Activated CD4-positive, alpha-beta memory T cell treated with anti-CD3 and anti-CD28 coated beads, Interleukin-2, amount 10 ng/mL, durations not matched to agents 7 days and 5 days (primary cell): ENCODE results near the gene KIF3B. TPM values are rescaled to one million over a fixed set of nuclear protein-coding genes. Genes with fewer than 3 reads are reported as not detected.
"Not testable (repeated sequence)": the region's sequence is repeated elsewhere in the genome, so short reads cannot be mapped to it uniquely, and the experiment has no call there.

Experiments used
- CTCF ChIA-PET: fragments of 350-600 bp; sonication (Branson Sonifier 250); formaldehyde crosslinking; loops from one replicate; lab custom pipeline; 2021; ENCODE audit warnings: antibody characterized with exemption, inconsistent platforms; lab: Charles Lee
- POLR2A ChIA-PET: fragments of 350-600 bp; sonication (Branson Sonifier 250); formaldehyde crosslinking; loops from one replicate; lab custom pipeline; 2021; ENCODE audit warnings: antibody characterized with exemption; lab: Charles Lee
- DNase-seq: peaks from one replicate; pipeline ENCODE4 v3.0.0-alpha.2; 2020
- H3K27ac Mint-ChIP-seq: one replicate; pipeline ENCODE4 v1.8.0; 2021; ENCODE audit warnings: mild to moderate bottlenecking, mixed read lengths
- H3K27me3 Mint-ChIP-seq: one replicate; pipeline ENCODE4 v1.8.0; 2021; ENCODE audit warnings: mixed read lengths
- H3K36me3 Mint-ChIP-seq: one replicate; pipeline ENCODE4 v1.8.0; 2021; ENCODE audit warnings: low read depth, mixed read lengths
- H3K4me1 Mint-ChIP-seq: one replicate; pipeline ENCODE4 v1.8.0; 2021; ENCODE audit warnings: mixed read lengths
- H3K4me3 Mint-ChIP-seq: one replicate; pipeline ENCODE4 v1.8.0; 2021; ENCODE audit warnings: mild to moderate bottlenecking, mixed read lengths
- H3K9me3 Mint-ChIP-seq: one replicate; pipeline ENCODE4 v1.8.0; 2021; ENCODE audit warnings: mixed read lengths
- total RNA-seq, 2 experiments: library from RNA; stranded (reverse); gene quantifications; one replicate each; pipeline ENCODE4 v1.2.3, GENCODE V29; 2021

The KIF3B gene
- total RNA-seq, 2 experiments from 2014 or later: 23.1 to 23.4 TPM

GRCh38 chr20:32289299-32289660, 11.8 kb downstream of the KIF3B start:
- H3K36me3 Mint-ChIP-seq: peaks cover 25% of the 10 kb centered on the region
- H3K27me3 Mint-ChIP-seq, CTCF ChIA-PET, H3K27ac Mint-ChIP-seq, H3K9me3 Mint-ChIP-seq, H3K4me3 Mint-ChIP-seq, POLR2A ChIA-PET, DNase-seq: not testable (repeated sequence)
- H3K4me1 Mint-ChIP-seq: peaks cover 42% of the 10 kb centered on the region

- peaks cover 23% of the 10 kb centered on the region for H3K36me3 Mint-ChIP-seq
- no peaks in the 10 kb centered on the region for H3K9me3 Mint-ChIP-seq
- CTCF ChIA-PET: no interaction called here
- H3K4me3 Mint-ChIP-seq: no peak overlapping the region
- POLR2A ChIA-PET: no interaction called here
- H3K27ac Mint-ChIP-seq: no peak overlapping the region
- peaks cover 37% of the 10 kb centered on the region for H3K4me1 Mint-ChIP-seq
- no peaks in the 10 kb centered on the region for H3K27me3 Mint-ChIP-seq
- DNase-seq: no peak
These were observed 12.4 kb downstream of the KIF3B start for GRCh38 chr20:32289661-32290431.

- no peak overlapping the region for H3K27ac Mint-ChIP-seq
- no peak for DNase-seq
- H3K9me3 Mint-ChIP-seq: no peaks in the 10 kb centered on the region
- no peaks in the 10 kb centered on the region for H3K27me3 Mint-ChIP-seq
- H3K36me3 Mint-ChIP-seq: peaks cover 22% of the 10 kb centered on the region
- ChIA-PET POLR2A (interaction anchor here (0.6 to 1.4 kb wide), 2 partner anchors 33 to 67 kb away, joined by 3 to 4 read pairs; partner anchors contain the start of gene ASXL1), CTCF (no interaction called here)
- H3K4me3 Mint-ChIP-seq: no peak overlapping the region
- H3K4me1 Mint-ChIP-seq: peaks cover 23% of the 10 kb centered on the region
These were observed 13.7 kb downstream of the KIF3B start for GRCh38 chr20:32291166-32291565.

GRCh38 chr20:32292548-32292947, 15.1 kb downstream of the KIF3B start:
- DNase-seq: no peak
- no peaks in the 10 kb centered on the region for H3K9me3 Mint-ChIP-seq
- H3K27ac Mint-ChIP-seq: no peak overlapping the region
- H3K27me3 Mint-ChIP-seq: no peaks in the 10 kb centered on the region
- H3K4me1 Mint-ChIP-seq: peaks cover 20% of the 10 kb centered on the region
- POLR2A ChIA-PET: interaction anchor here (0.9 to 1.4 kb wide), 2 partner anchors 65 to 67 kb away, joined by 3 to 4 read pairs; partner anchors contain the start of gene ASXL1
- no peak overlapping the region for H3K4me3 Mint-ChIP-seq
- CTCF ChIA-PET: interaction anchor here (0.7 kb wide), 1 partner anchor 10 kb away, joined by 4 read pairs; no protein-coding TSS in a partner anchor
- H3K36me3 Mint-ChIP-seq: peaks cover 22% of the 10 kb centered on the region

GRCh38 chr20:32294071-32294470, 16.6 kb downstream of the KIF3B start:
- DNase-seq: no peak
- POLR2A ChIA-PET: interaction anchor here (0.9 kb wide), 2 partner anchors 8 to 17 kb away, joined by 3 to 4 read pairs; no protein-coding TSS in a partner anchor
- no peak overlapping the region for H3K4me3 Mint-ChIP-seq
- no peaks in the 10 kb centered on the region for H3K9me3 Mint-ChIP-seq
- H3K4me1 Mint-ChIP-seq: peaks cover 15% of the 10 kb centered on the region
- CTCF ChIA-PET: interaction anchor here (1.1 kb wide), 1 partner anchor 9 kb away, joined by 4 read pairs; no protein-coding TSS in a partner anchor
- H3K36me3 Mint-ChIP-seq: peaks cover 18% of the 10 kb centered on the region
- H3K27me3 Mint-ChIP-seq: no peaks in the 10 kb centered on the region
- no peak overlapping the region for H3K27ac Mint-ChIP-seq

GRCh38 chr20:32296412-32296811, 19.0 kb downstream of the KIF3B start:
- ChIA-PET POLR2A (no interaction called here), CTCF (no interaction called here)
- H3K9me3 Mint-ChIP-seq: no peaks in the 10 kb centered on the region
- H3K4me1 Mint-ChIP-seq: peaks cover 16% of the 10 kb centered on the region
- no peaks in the 10 kb centered on the region for H3K27me3 Mint-ChIP-seq
- no peak overlapping the region for H3K27ac Mint-ChIP-seq
- DNase-seq: no peak
- peaks cover 9% of the 10 kb centered on the region for H3K36me3 Mint-ChIP-seq
- no peak overlapping the region for H3K4me3 Mint-ChIP-seq

GRCh38 chr20:32296819-32297420, 19.5 kb downstream of the KIF3B start:
- ChIA-PET POLR2A (no interaction called here), CTCF (no interaction called here)
- Mint-ChIP-seq H3K27me3 (no peaks in the 10 kb centered on the region), H3K36me3 (peaks cover 13% of the 10 kb centered on the region), H3K4me1 (peaks cover 21% of the 10 kb centered on the region), H3K9me3 (no peaks in the 10 kb centered on the region), H3K4me3 (no peak overlapping the region), H3K27ac (no peak overlapping the region)
- no peak for DNase-seq

- CTCF ChIA-PET: no interaction called here
- no peak overlapping the region for H3K4me3 Mint-ChIP-seq
- POLR2A ChIA-PET: no interaction called here
These were observed 20.0 kb downstream of the KIF3B start for GRCh38 chr20:32297439-32297838.

GRCh38 chr20:32300647-32301046, 23.2 kb downstream of the KIF3B start:
- no peak for DNase-seq
- ChIA-PET POLR2A (no interaction called here), CTCF (no interaction called here)

More at GRCh38 chr20:32297439-32297838, 20.0 kb downstream of the KIF3B start:
- H3K4me1 Mint-ChIP-seq: peaks cover 26% of the 10 kb centered on the region
- H3K36me3 Mint-ChIP-seq: peaks cover 15% of the 10 kb centered on the region
- no peaks in the 10 kb centered on the region for H3K27me3 Mint-ChIP-seq
- DNase-seq: no peak
- H3K27ac Mint-ChIP-seq: no peak overlapping the region
- H3K9me3 Mint-ChIP-seq: no peaks in the 10 kb centered on the region

GRCh38 chr20:32301719-32302506, 24.5 kb downstream of the KIF3B start:
- peaks cover 17% of the 10 kb centered on the region for H3K36me3 Mint-ChIP-seq
- H3K27ac Mint-ChIP-seq: peak overlapping the region; percentile 27
- no peaks in the 10 kb centered on the region for H3K9me3 Mint-ChIP-seq
- ChIA-PET POLR2A (interaction anchor here (1.2 to 1.3 kb wide), 3 partner anchors 9 to 31 kb away, joined by 3 read pairs; no protein-coding TSS in a partner anchor), CTCF (interaction anchor here (0.6 kb wide), 1 partner anchor 10 kb away, joined by 4 read pairs; no protein-coding TSS in a partner anchor)
- no peak for DNase-seq
- peaks cover 34% of the 10 kb centered on the region for H3K4me1 Mint-ChIP-seq
- H3K27me3 Mint-ChIP-seq: no peaks in the 10 kb centered on the region
- H3K4me3 Mint-ChIP-seq: no peak overlapping the region

More at GRCh38 chr20:32300647-32301046, 23.2 kb downstream of the KIF3B start:
- no peaks in the 10 kb centered on the region for H3K9me3 Mint-ChIP-seq
- H3K27ac Mint-ChIP-seq: no peak overlapping the region
- no peaks in the 10 kb centered on the region for H3K27me3 Mint-ChIP-seq
- no peak overlapping the region for H3K4me3 Mint-ChIP-seq
- peaks cover 17% of the 10 kb centered on the region for H3K36me3 Mint-ChIP-seq
- H3K4me1 Mint-ChIP-seq: peaks cover 38% of the 10 kb centered on the region

- POLR2A ChIA-PET: interaction anchor here (1.2 to 1.3 kb wide), 2 partner anchors 8 to 17 kb away, joined by 3 read pairs; no protein-coding TSS in a partner anchor
- H3K9me3 Mint-ChIP-seq: no peaks in the 10 kb centered on the region
- DNase-seq: no peak
- H3K36me3 Mint-ChIP-seq: peaks cover 17% of the 10 kb centered on the region
- peaks cover 29% of the 10 kb centered on the region for H3K4me1 Mint-ChIP-seq
- H3K27ac Mint-ChIP-seq: no peak overlapping the region
- CTCF ChIA-PET: interaction anchor here (0.6 kb wide), 1 partner anchor 10 kb away, joined by 4 read pairs; no protein-coding TSS in a partner anchor
- H3K4me3 Mint-ChIP-seq: no peak overlapping the region
- no peaks in the 10 kb centered on the region for H3K27me3 Mint-ChIP-seq
These were observed 25.0 kb downstream of the KIF3B start for GRCh38 chr20:32302507-32302872.

GRCh38 chr20:32304131-32304746, 26.8 kb downstream of the KIF3B start:
- Mint-ChIP-seq H3K27me3 (no peaks in the 10 kb centered on the region), H3K4me1 (peaks cover 28% of the 10 kb centered on the region), H3K9me3 (no peaks in the 10 kb centered on the region), H3K27ac (no peak overlapping the region), H3K4me3 (no peak overlapping the region), H3K36me3 (peaks cover 17% of the 10 kb centered on the region)
- ChIA-PET POLR2A (no interaction called here), CTCF (no interaction called here)
- no peak for DNase-seq
